Loucy (cell line): ENCODE results near the gene TMED1.

Experiments
- H2AFZ ChIP-seq: fragments of 200-600 bp; sonication (generic); 2 replicates; pipeline ENCODE4 v1.6.0; 2016; ENCODE audit warnings: antibody characterized with exemption, mild to moderate bottlenecking, low read length, moderate library complexity
- H3F3A ChIP-seq: fragments of 200-600 bp; 2 replicates; pipeline ENCODE4 v1.6.0; 2016; ENCODE audit warnings: antibody characterized with exemption, low read depth, mild to moderate bottlenecking
- H3K27me3 ChIP-seq: fragments of 200-600 bp; sonication (generic); 2 replicates; pipeline ENCODE4 v1.6.1; 2014; ENCODE audit warnings: low read length, mild to moderate bottlenecking; ENCODE audit not compliant: insufficient read depth, poor library complexity, severe bottlenecking
- H3K36me3 ChIP-seq: fragments of 200-600 bp; sonication (generic); 2 replicates; pipeline ENCODE4 v1.6.1; 2016; ENCODE audit warnings: low read length; ENCODE audit not compliant: insufficient read depth
- H3K4me1 ChIP-seq: fragments of 200-600 bp; sonication (generic); 2 replicates; pipeline ENCODE4 v1.5.1; 2014; ENCODE audit warnings: low read length, mild to moderate bottlenecking; ENCODE audit not compliant: insufficient read depth, poor library complexity, severe bottlenecking
- H3K4me2 ChIP-seq: fragments of 200-600 bp; sonication (generic); 2 replicates; pipeline ENCODE4 v1.6.0; 2014; ENCODE audit warnings: antibody characterized with exemption, low read length, low read depth, mild to moderate bottlenecking; ENCODE audit not compliant: poor library complexity, severe bottlenecking
- H3K4me3 ChIP-seq: fragments of 200-600 bp; sonication (generic); 2 replicates; pipeline ENCODE4 v1.5.1; 2014; ENCODE audit warnings: low read length, mild to moderate bottlenecking, mixed read lengths; ENCODE audit not compliant: poor library complexity, severe bottlenecking
- H3K79me2 ChIP-seq: fragments of 200-600 bp; sonication (generic); 2 replicates; pipeline ENCODE4 v1.6.1; 2014; ENCODE audit warnings: low read length; ENCODE audit not compliant: insufficient read depth
- H3K9ac ChIP-seq: fragments of 200-600 bp; sonication (generic); 2 replicates; pipeline ENCODE4 v1.6.0; 2014; ENCODE audit warnings: mild to moderate bottlenecking, low read depth, low read length, moderate library complexity; ENCODE audit not compliant: poor library complexity, severe bottlenecking
- H3K9me2 ChIP-seq: fragments of 200-600 bp; sonication (generic); replicated peaks from 2 replicates; pipeline ENCODE4 v1.6.1; 2016; ENCODE audit warnings: low read depth, low read length, mixed read lengths
- H3K9me3 ChIP-seq: fragments of 200-600 bp; sonication (generic); 2 replicates; pipeline ENCODE4 v1.6.1; 2014; ENCODE audit warnings: mild to moderate bottlenecking, antibody characterized with exemption, low read length, low read depth; ENCODE audit not compliant: insufficient read depth
- H4K20me1 ChIP-seq: fragments of 200-600 bp; sonication (generic); 2 replicates; pipeline ENCODE4 v1.6.0; 2014; ENCODE audit warnings: antibody characterized with exemption, low read length, mild to moderate bottlenecking; ENCODE audit not compliant: insufficient read depth, poor library complexity, severe bottlenecking
- CTCF ChIP-seq: fragments of 200-600 bp; sonication (generic); conservative IDR thresholded peaks from 2 replicates; pipeline ENCODE4 v1.5.1; 2014; ENCODE audit warnings: mild to moderate bottlenecking, antibody characterized with exemption, low read length
- EZH2phosphoT487 ChIP-seq: fragments of 200-600 bp; IDR thresholded peaks from 2 replicates; pipeline ENCODE4 v1.6.1; 2018; ENCODE audit warnings: antibody characterized with exemption, mild to moderate bottlenecking, moderate library complexity, borderline replicate concordance

TMED1 gene

GRCh38 chr19:10850631-10851030 is 14.6 kb upstream of the TMED1 start:
- H3K27me3 ChIP-seq, result no peaks in the 10 kb centered on the region
- peaks cover 6% of the 10 kb centered on the region; the same call in 1 of the 2 replicates for H3K9me3 ChIP-seq
- H3K9me2 ChIP-seq, result no peaks in the 10 kb centered on the region
- H3K79me2 ChIP-seq, result no peaks in the 10 kb centered on the region
- no peaks in the 10 kb centered on the region for H3F3A ChIP-seq
- no peak overlapping the region for H3K4me2 ChIP-seq
- H4K20me1 ChIP-seq, result no peaks in the 10 kb centered on the region
- no peaks in the 10 kb centered on the region for H3K4me1 ChIP-seq
- H2AFZ ChIP-seq, result no peak overlapping the region
- H3K9ac ChIP-seq, result no peak overlapping the region
- no peaks in the 10 kb centered on the region for H3K36me3 ChIP-seq
- H3K4me3 ChIP-seq, result no peak overlapping the region
- TF ChIP-seq EZH2phosphoT487, result no peak

GRCh38 chr19:10848230-10848856 is 12.3 kb upstream of the TMED1 start, which contains the start of gene C19orf38:
C19orf38 (plus strand) TSS chr19:10848415; CDS start chr19:10848509, 94 bp downstream.
- Histone ChIP-seq H4K20me1 (no peaks in the 10 kb centered on the region), H3K9ac (no peak within 1 kb of the TSS), H3K79me2 (no peaks in the 10 kb centered on the region), H3F3A (no peaks in the 10 kb centered on the region), H3K9me3 (peaks cover 6% of the 10 kb centered on the region; the same call in 1 of the 2 replicates), H3K36me3 (no peaks in the 10 kb centered on the region), H3K4me2 (no peak within 1 kb of the TSS), H3K4me3 (no peak within 1 kb of the TSS), H3K27me3 (no peaks in the 10 kb centered on the region), H3K4me1 (no peaks in the 10 kb centered on the region), H2AFZ (no peak within 1 kb of the TSS; the same call in 1 of the 2 replicates), H3K9me2 (no peaks in the 10 kb centered on the region)
- TF ChIP-seq CTCF (no peak), EZH2phosphoT487 (no peak)

- Histone ChIP-seq H3K9ac (no peak overlapping the region), H3K9me3 (peaks cover 6% of the 10 kb centered on the region; the same call in 1 of the 2 replicates), H3K4me3 (no peak overlapping the region), H3K27me3 (no peaks in the 10 kb centered on the region), H3K79me2 (no peaks in the 10 kb centered on the region), H3K9me2 (no peaks in the 10 kb centered on the region), H2AFZ (no peak overlapping the region), H3K4me2 (no peak overlapping the region), H4K20me1 (no peaks in the 10 kb centered on the region), H3K36me3 (no peaks in the 10 kb centered on the region), H3F3A (no peaks in the 10 kb centered on the region), H3K4me1 (no peaks in the 10 kb centered on the region)
- TF ChIP-seq EZH2phosphoT487 (no peak), CTCF (no peak)
Measured at GRCh38 chr19:10846500-10847202, 10.6 kb upstream of the TMED1 start.
